HCT116 (cell line): Measurements from ENCODE around the gene GSTA3. TPM values are rescaled to one million over a fixed set of nuclear protein-coding genes. Genes with fewer than 3 reads are reported as not detected.

ENCODE experiments used
- ATAC-seq: fragments of 200-7000 bp; cut with Tn5 transposase; 2 replicates; pipeline ENCODE4 v1.9.1; 2020; ENCODE audit warnings: mild to moderate bottlenecking, moderate library complexity
- BruUV-seq: library from RNA; stranded (reverse); fragments of 400-500 nt; replicated peaks from 2 replicates; lab custom pipeline; 2021; lab: Mats Ljungman, UMichigan
- CTCF ChIA-PET: fragments of 300-600 bp; sonication (Branson Sonifier 250); formaldehyde crosslinking; loops from one replicate; lab custom pipeline; 2021; ENCODE audit warnings: antibody characterized with exemption; lab: Charles Lee
- POLR2A ChIA-PET: fragments of 300-600, 350-600 bp; sonication (Branson Sonifier 250); formaldehyde crosslinking; loops from one replicate; lab custom pipeline; 2021; ENCODE audit warnings: antibody characterized with exemption; lab: Charles Lee
- RAD21 ChIA-PET, 2 experiments: fragments of 300-600 bp; sonication (Branson Sonifier 250); formaldehyde crosslinking; loops; one replicate each; lab custom pipeline; 2023; ENCODE audit warnings: low total read pairs in 2 of 2; ENCODE audit not compliant: uncharacterized antibody in 2 of 2, unreplicated experiment in 2 of 2, low non-redundant PET in 1 of 2; lab: Charles Lee
- DNase-seq: peaks from one replicate; pipeline ENCODE4 v3.0.0-alpha.2; 2010; ENCODE audit warnings: low read depth, low spot score
- H2AFZ ChIP-seq: fragments of 200-600 bp; shearing (Covaris generic), sonication (generic); 2 replicates; pipeline ENCODE4 v1.6.1; 2017; ENCODE audit warnings: low read depth, mixed run types, mixed read lengths, antibody characterized with exemption, low read length; ENCODE audit not compliant: poor library complexity, severe bottlenecking
- H3K27ac ChIP-seq: 2 replicates; pipeline ENCODE4 v1.5.1; 2012; ENCODE audit warnings: low read depth, low read length
- H3K27me3 ChIP-seq: fragments of 200-600 bp; sonication (generic); 2 replicates; pipeline ENCODE4 v1.6.1; 2016; ENCODE audit warnings: mixed run types, low read length, mixed read lengths; ENCODE audit not compliant: insufficient read depth
- H3K36me3 ChIP-seq, 2 experiments: fragments of 200-500 bp in 1 of 2; fragments of 200-600 bp in 1 of 2; sonication (Bioruptor generic) in 1 of 2; sonication (generic) in 1 of 2; 2 replicates each; pipeline versions ENCODE4 v1.5.1 to v1.6.1; 2014 to 2016; ENCODE audit warnings: low read length in 2 of 2, inconsistent platforms in 1 of 2, mixed read lengths in 1 of 2, mixed run types in 1 of 2; ENCODE audit not compliant: insufficient read depth in 2 of 2, control insufficient read depth in 1 of 2
- H3K4me1 ChIP-seq, 2 experiments: fragments of 200-600 bp in 1 of 2; sonication (generic) in 1 of 2; 2 replicates each; pipeline versions ENCODE4 v1.5.1 to v1.6.1; 2012 to 2017; ENCODE audit warnings: low read length in 2 of 2, inconsistent platforms in 1 of 2, mild to moderate bottlenecking in 1 of 2, mixed read lengths in 1 of 2, mixed run types in 1 of 2, moderate library complexity in 1 of 2; ENCODE audit not compliant: insufficient read depth in 2 of 2, control insufficient read depth in 1 of 2
- H3K4me2 ChIP-seq: fragments of 200-600 bp; sonication (generic); 2 replicates; pipeline ENCODE4 v1.6.1; 2017; ENCODE audit warnings: mixed run types, low read length, mixed read lengths
- H3K4me3 ChIP-seq, 2 experiments: fragments of 200-600 bp in 1 of 2; sonication (generic) in 1 of 2; replicated peaks in 1 of 2; 2 replicates each; pipeline ENCODE4 v1.5.1; 2011 to 2016; ENCODE audit warnings: low read length in 2 of 2, control low read depth in 1 of 2, low read depth in 1 of 2, mild to moderate bottlenecking in 1 of 2, mixed read lengths in 1 of 2, mixed run types in 1 of 2
- H3K79me2 ChIP-seq: fragments of 200-600 bp; sonication (generic); 2 replicates; pipeline ENCODE4 v1.6.1; 2017; ENCODE audit warnings: mild to moderate bottlenecking, mixed run types, low read length, moderate library complexity, mixed read lengths; ENCODE audit not compliant: insufficient read depth
- H3K9ac ChIP-seq: fragments of 200-600 bp; sonication (generic); 2 replicates; pipeline ENCODE4 v1.6.1; 2016; ENCODE audit warnings: low read length, mixed read lengths
- H3K9me2 ChIP-seq: fragments of 200-600 bp; sonication (generic), shearing (Covaris generic); 2 replicates; pipeline ENCODE4 v1.6.1; 2017; ENCODE audit warnings: mixed run types, mild to moderate bottlenecking, moderate library complexity; ENCODE audit not compliant: insufficient read depth
- H3K9me3 ChIP-seq, 2 experiments: fragments of 200-500 bp in 1 of 2; fragments of 200-600 bp in 1 of 2; sonication (Bioruptor generic) in 1 of 2; sonication (generic) in 1 of 2; 2 replicates each; pipeline ENCODE4 v1.6.1; 2014 to 2017; ENCODE audit warnings: low read length in 2 of 2, mixed read lengths in 2 of 2, inconsistent platforms in 1 of 2, low read depth in 1 of 2, mild to moderate bottlenecking in 1 of 2, mixed run types in 1 of 2, moderate library complexity in 1 of 2; ENCODE audit not compliant: control insufficient read depth in 1 of 2, insufficient read depth in 1 of 2
- H4K20me1 ChIP-seq: fragments of 200-600 bp; sonication (generic), shearing (Covaris generic); 2 replicates; pipeline ENCODE4 v1.6.1; 2017; ENCODE audit warnings: mixed run types, mild to moderate bottlenecking, moderate library complexity; ENCODE audit not compliant: insufficient read depth
- CBX3 ChIP-seq: IDR thresholded peaks from 2 replicates; pipeline ENCODE4 v1.6.1; 2012; ENCODE audit warnings: low read depth
- CEBPB ChIP-seq: IDR thresholded peaks from 2 replicates; pipeline ENCODE4 v1.6.1; 2012; ENCODE audit warnings: low read depth
- JUND ChIP-seq: IDR thresholded peaks from 2 replicates; pipeline ENCODE4 v1.6.1; 2012
- MAX ChIP-seq: IDR thresholded peaks from 2 replicates; pipeline ENCODE4 v1.6.1; 2012
- POLR2AphosphoS5 ChIP-seq: IDR thresholded peaks from 2 replicates; pipeline ENCODE4 v1.6.1; 2011; ENCODE audit warnings: mild to moderate bottlenecking, low read depth, low read length, moderate library complexity
- REST ChIP-seq: IDR thresholded peaks from 2 replicates; pipeline ENCODE4 v1.6.1; 2012; ENCODE audit warnings: low read depth
- SRF ChIP-seq: IDR thresholded peaks from 2 replicates; pipeline ENCODE4 v1.6.1; 2012; ENCODE audit warnings: low read depth
- ZFX ChIP-seq: fragments of 450-650 bp; IDR thresholded peaks from 2 replicates; pipeline ENCODE4 v1.6.1; 2017
- intact Hi-C: fragments of 100-400 bp; cut with micrococcal nuclease; formaldehyde crosslinking; loops from 2 replicates; pipeline ENCODE4 v1.10.0; 2022
- total RNA-seq: library from RNA; stranded (reverse); gene quantifications from one replicate; pipeline ENCODE4 v1.2.1, GENCODE V29; 2021; ENCODE audit not compliant: unreplicated experiment

GSTA3 gene
- total RNA-seq, 1 experiment from 2014 or later, result not detected

- no peak for TF ChIP-seq REST
These were observed 32.7 kb upstream of the GSTA3 start (continued) for GRCh38 chr6:52942221-52942620.

- no TSS peak for BruUV-seq
- RAD21 ChIA-PET, result no interaction called here
These were observed 28.4 kb upstream of the GSTA3 start for GRCh38 chr6:52937908-52938307.

GRCh38 chr6:52933778-52934177, 24.3 kb upstream of the GSTA3 start:
- no peak for DNase-seq
- no peaks in the 10 kb centered on the region for H4K20me1 ChIP-seq
- H3K27me3 ChIP-seq, result no peaks in the 10 kb centered on the region
- H3K27ac ChIP-seq, result no peak overlapping the region
- BruUV-seq, result no TSS peak
- no peak overlapping the region for H2AFZ ChIP-seq
- no peaks in the 10 kb centered on the region for H3K36me3 ChIP-seq
- ChIA-PET RAD21 (no interaction called here), POLR2A (no interaction called here), CTCF (no interaction called here)
- H3K79me2 ChIP-seq, result no peaks in the 10 kb centered on the region
- H3K4me2 ChIP-seq, result no peak overlapping the region
- no peak for ATAC-seq
- intact Hi-C loops, result no loop called here
- no peaks in the 10 kb centered on the region for H3K9me3 ChIP-seq
- peaks cover 0 to 18% of the 10 kb centered on the region in 2 experiments; a peak in 2 of 4 replicates for H3K4me1 ChIP-seq
- H3K9ac ChIP-seq, result no peak overlapping the region
- TF ChIP-seq SRF, result no peak
- TF ChIP-seq MAX, result no peak
- TF ChIP-seq CBX3, result no peak
- TF ChIP-seq JUND, result no peak
- TF ChIP-seq ZFX, result no peak
- TF ChIP-seq POLR2AphosphoS5, result no peak
- TF ChIP-seq, all 23 proteins: peak for 0
- no peak overlapping the region for H3K4me3 ChIP-seq
- H3K9me2 ChIP-seq, result no peaks in the 10 kb centered on the region

More at GRCh38 chr6:52937908-52938307, 28.4 kb upstream of the GSTA3 start:
- H3K27me3 ChIP-seq, result no peaks in the 10 kb centered on the region
- H3K9me3 ChIP-seq, result no peaks in the 10 kb centered on the region
- ChIA-PET CTCF (no interaction called here), POLR2A (no interaction called here)
- no peaks in the 10 kb centered on the region for H3K79me2 ChIP-seq
- no peaks in the 10 kb centered on the region for H3K4me1 ChIP-seq
- intact Hi-C loops, result no loop called here
- H3K36me3 ChIP-seq, result no peaks in the 10 kb centered on the region
- H3K27ac ChIP-seq, result no peak overlapping the region
- H3K4me3 ChIP-seq, result no peak overlapping the region
- no peaks in the 10 kb centered on the region for H4K20me1 ChIP-seq
- no peak overlapping the region for H3K4me2 ChIP-seq
- no peak overlapping the region for H2AFZ ChIP-seq
- DNase-seq (no peak), ATAC-seq (no peak)
- no peaks in the 10 kb centered on the region for H3K9me2 ChIP-seq
- no peak overlapping the region for H3K9ac ChIP-seq
- TF ChIP-seq CEBPB, result no peak
- TF ChIP-seq SRF, result no peak
